Epithelial cell of esophagus (primary cell): ENCODE results near the gene KRT3.
"Not testable (repeated sequence)": the region's sequence is repeated elsewhere in the genome, so short reads cannot be mapped to it uniquely, and the experiment has no call there.

ENCODE experiments used
- DNase-seq: peaks from one replicate; pipeline ENCODE4 v3.0.0; 2010; ENCODE audit warnings: low read depth
- H3K4me3 ChIP-seq: 2 replicates; pipeline ENCODE4 v1.5.1; 2011; ENCODE audit warnings: mild to moderate bottlenecking, low read length, control low read depth
- CTCF ChIP-seq: IDR thresholded peaks from 2 replicates; pipeline ENCODE4 v1.5.1; 2011; ENCODE audit warnings: low read depth, mild to moderate bottlenecking, low read length, control low read depth, inconsistent platforms; ENCODE audit not compliant: insufficient read depth; ENCODE audit errors: missing control alignments

Gene KRT3

GRCh38 chr12:52765702-52766101, 30.2 kb downstream of the KRT3 start:
- TF ChIP-seq CTCF: no peak
- H3K4me3 ChIP-seq: no peak overlapping the region
- DNase-seq: no peak

- no peak for TF ChIP-seq CTCF
- no peak overlapping the region for H3K4me3 ChIP-seq
- no peak for DNase-seq
These were observed 31.9 kb downstream of the KRT3 start for GRCh38 chr12:52763991-52764390.

- no peak overlapping the region for H3K4me3 ChIP-seq
- TF ChIP-seq CTCF: no peak
- no peak for DNase-seq
These were observed 32.8 kb downstream of the KRT3 start for GRCh38 chr12:52763036-52763659.

- H3K4me3 ChIP-seq: no peak overlapping the region
- DNase-seq: no peak
- no peak for TF ChIP-seq CTCF
These were observed 34.1 kb downstream of the KRT3 start for GRCh38 chr12:52761802-52762201.

- H3K4me3 ChIP-seq, DNase-seq: not testable (repeated sequence)
These were observed 34.7 kb downstream of the KRT3 start for GRCh38 chr12:52761218-52761617.

GRCh38 chr12:52760623-52761022, 35.3 kb downstream of the KRT3 start:
- no peak for DNase-seq
- H3K4me3 ChIP-seq: no peak overlapping the region
- no peak for TF ChIP-seq CTCF

GRCh38 chr12:52759695-52760094, 36.2 kb downstream of the KRT3 start:
- no peak for TF ChIP-seq CTCF
- H3K4me3 ChIP-seq: no peak overlapping the region

More at GRCh38 chr12:52759695-52760094, 36.2 kb downstream of the KRT3 start:
- no peak for DNase-seq
